SIG-M5 (cell line): Measurements from ENCODE around the gene SET.
"Not testable (repeated sequence)": the region's sequence is repeated elsewhere in the genome, so short reads cannot be mapped to it uniquely, and the experiment has no call there.

Source experiments
- DNase-seq: peaks from one replicate; lab custom pipeline; 2025; lab: John Stamatoyannopoulos, UW

SET gene

GRCh38 chr9:128688501-128689292 is at the start of gene SET:
Gene SET, plus strand, starts transcription at chr9:128689222. Its CDS starts 361 bp downstream, at chr9:128689583.
- DNase-seq = peak; percentile 28

DNA sequence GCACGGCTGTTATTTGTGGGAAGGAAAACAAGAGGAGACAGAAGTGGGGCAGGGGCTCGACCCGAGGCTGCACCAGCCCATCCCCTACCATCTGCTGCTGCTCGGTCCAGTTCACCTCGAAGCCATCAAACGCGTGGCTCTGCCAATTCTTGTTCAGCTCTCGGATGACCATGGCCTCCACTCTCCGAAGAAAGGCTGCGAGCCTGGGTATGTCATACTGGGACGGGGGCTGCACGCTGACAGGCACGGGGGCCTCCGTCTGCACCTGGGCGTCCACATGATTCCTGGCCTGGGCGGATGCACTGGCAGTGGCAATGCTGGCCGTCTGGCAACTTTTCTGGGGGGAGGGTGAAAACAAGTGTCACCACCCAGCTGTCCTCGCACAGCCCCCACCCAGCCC is 48.4 kb upstream of the SET start:
- no peak for DNase-seq

GRCh38 chr9:128642675-128643245 is 46.3 kb upstream of the SET start:
- no peak for DNase-seq

- DNase-seq = no peak
These were observed 45.3 kb upstream of the SET start for GRCh38 chr9:128643519-128644300.

DNA sequence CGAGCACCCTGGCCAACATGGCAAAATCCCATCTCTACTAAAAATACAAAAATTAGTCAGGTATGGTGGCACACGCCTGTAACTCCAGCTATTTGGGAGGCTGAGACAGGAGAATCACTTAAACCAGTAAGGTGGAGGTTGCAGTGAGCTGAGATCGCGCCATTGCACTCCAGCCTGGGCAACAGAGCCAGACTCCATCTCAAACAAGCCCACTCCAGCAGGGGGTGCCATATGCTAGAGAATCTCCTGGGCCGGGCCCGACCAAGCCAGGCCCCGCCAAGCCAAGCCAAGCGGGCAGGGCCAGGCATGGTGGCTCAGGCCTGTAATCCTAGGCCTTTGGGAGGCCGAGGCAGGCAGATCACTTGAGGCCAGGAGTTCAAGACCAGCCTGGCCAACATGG is 40.8 kb upstream of the SET start:
- DNase-seq = not testable (repeated sequence)

GRCh38 chr9:128651798-128652197 is 37.2 kb upstream of the SET start:
- DNase-seq = no peak

DNA sequence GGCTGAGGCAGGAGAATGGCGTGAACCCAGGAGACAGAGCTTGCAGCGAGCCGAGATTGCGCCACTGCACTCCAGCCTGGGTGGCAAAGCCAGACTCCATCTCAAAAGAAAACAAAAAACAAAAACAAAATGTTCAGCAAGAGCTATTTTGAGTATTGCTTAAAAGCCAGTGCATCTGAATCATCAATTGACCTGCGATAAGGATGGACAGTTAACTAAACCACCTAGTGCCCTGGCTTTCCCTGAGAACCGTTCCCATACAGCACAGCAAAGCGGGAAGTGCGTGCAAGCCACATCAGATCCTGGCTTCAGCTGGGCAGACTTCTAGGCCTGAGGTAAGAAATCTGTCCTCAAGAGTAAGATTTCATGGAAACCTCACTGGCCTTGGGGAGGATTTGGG is 35.1 kb upstream of the SET start:
- DNase-seq = no peak

- DNase-seq = no peak
These were observed 34.5 kb upstream of the SET start for GRCh38 chr9:128654481-128654880.

GRCh38 chr9:128656416-128657343 is 32.3 kb upstream of the SET start, which contains the start of gene DYNC2I2:
Gene DYNC2I2, minus strand, starts transcription at chr9:128656847. Its CDS starts 121 bp downstream, at chr9:128656726.
- peak; percentile 10 for DNase-seq

- no peak for DNase-seq
These were observed 31.7 kb upstream of the SET start for GRCh38 chr9:128657344-128657704.

DNA sequence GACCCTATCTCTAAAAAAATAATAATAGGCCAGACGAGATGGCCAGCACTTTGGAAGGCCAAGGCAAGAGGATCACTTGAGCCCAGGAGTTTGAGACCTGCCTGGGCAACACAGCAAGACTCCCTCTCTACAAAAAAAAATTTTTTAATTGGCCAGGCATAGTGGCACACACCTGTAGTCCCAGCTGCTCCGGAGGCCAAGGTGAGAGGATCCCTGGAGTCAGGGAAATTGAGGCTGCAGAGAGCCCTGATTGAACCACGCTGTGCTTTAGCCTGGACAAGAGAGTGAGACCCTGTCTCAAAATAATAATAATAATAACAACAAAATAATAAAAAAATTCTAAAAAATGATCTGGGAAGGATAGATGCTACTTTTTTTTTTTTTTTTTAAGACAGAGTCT is 31.2 kb upstream of the SET start:
- DNase-seq = no peak

GRCh38 chr9:128666481-128666941 is 22.5 kb upstream of the SET start:
- DNase-seq = not testable (repeated sequence)

DNA sequence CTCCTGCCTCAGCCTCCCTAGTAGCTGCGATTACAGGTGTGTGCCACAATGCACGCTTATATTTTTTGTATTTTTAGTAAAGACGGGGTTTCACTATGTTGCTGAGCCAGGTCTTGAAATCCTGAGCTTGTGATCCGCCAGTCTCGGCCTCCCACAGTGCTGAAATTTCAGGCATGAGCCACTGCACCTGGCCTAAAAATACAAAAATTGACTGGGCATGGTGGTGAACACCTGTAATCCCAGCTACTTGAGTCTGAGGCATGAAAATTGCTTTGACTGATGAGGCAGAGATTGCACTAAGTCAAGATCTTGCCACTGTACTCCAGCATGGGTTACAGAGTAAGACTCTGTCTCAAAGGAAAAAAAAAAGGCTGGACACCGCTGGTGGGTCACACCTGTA is 19.2 kb upstream of the SET start:
- DNase-seq = no peak

- DNase-seq = no peak
These were observed 13.6 kb upstream of the SET start for GRCh38 chr9:128675382-128675781.

- DNase-seq = no peak
These were observed 11.2 kb upstream of the SET start for GRCh38 chr9:128677794-128678193.

DNA sequence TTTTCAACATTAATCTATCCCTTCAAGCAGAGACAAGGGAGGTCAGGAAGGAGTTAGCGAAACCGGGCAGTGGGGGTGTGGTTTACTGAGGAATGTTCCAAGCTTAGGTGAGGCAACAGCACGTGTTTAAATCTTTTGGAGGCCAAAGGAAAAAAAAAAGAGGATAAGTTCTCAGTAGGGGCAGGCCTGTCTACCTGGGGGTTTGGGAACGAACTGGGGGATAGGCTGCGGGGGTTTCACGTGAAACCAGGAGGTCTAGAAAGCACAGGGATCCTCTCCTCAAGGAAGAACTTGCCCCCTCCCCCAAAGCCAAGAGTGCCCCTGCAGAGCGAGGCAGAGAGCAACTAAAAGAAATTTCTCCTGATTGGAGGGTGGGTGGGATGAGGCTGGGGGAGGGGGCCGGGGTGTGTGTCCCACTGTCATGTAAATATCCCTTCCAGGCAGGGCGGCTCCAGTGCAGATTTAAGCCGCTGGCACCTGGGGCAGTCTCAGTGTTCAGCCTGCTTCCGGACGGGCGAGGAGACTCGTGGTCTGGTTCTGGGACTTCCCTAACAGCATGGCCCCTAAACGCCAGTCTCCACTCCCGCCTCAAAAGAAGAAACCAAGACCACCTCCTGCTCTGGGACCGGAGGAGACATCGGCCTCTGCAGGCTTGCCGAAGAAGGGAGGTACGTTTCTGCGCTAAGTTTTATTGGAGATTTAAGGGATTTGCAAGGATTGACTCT is 5.5 kb upstream of the SET start:
- DNase-seq = no peak

DNA sequence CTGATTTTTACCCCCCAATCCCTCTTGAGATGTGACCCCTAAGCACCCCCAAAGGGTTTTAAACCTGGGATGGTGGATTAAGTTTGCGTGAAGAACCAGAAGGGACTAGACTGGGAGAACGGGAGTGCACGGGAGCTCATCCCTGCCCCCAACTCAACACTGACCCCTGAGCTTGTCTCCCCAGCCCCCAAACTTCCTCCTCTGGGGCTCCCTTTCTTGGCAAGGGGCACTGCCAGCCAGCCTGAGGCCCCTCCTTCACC is 5.0 kb upstream of the SET start:
- no peak for DNase-seq

GRCh38 chr9:128684325-128685199 is 4.5 kb upstream of the SET start:
- peak; percentile 22 for DNase-seq

DNA sequence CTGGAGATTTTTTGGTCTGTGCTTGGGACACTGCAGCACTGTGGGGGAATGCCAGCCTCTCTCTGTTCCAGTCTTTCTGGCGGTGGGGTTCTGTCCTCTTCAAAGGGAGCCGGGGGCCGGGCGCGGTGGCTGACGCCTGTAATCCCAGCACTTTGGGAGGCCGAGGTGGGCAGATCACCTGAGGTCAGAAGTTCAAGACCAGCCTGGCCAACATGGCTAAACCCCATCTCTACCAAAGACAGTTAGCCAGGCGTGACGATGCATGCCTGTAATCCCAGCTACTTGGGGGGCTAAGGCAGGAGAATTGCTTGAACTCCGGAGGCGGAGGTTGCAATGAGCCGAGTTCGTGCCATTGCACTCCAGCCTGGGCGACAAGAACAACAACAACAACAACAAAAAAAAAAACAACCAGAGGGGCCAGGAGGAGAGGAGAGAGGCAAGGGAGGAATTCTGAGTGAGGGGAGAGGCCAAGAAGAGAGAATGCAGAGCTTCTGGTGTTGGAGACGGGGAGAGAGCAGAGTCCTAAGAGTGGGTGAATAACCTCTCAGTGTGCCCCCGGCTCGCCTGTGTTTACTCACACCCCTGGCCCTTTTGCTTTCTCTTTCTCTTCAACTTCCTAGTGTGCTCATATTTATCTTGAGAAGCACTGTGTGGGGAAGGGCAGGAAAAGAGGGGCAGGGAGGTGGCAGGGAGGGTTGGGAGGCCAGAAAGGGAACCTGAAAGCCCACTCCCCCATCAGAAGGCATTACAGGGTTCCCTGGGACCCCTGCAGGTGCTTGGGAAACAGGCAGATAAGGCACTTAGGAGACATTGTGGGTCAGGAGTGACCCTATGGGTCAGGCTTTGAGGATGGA is 3.2 kb upstream of the SET start:
- no peak for DNase-seq
